WTC11 (cell line): Measurements from ENCODE around the gene SSBP2.

Source experiments
- FOXJ3 ChIP-seq: sonication (generic); formaldehyde crosslinking; IDR thresholded peaks from 2 replicates; pipeline ENCODE4 v1.9.0; 2021; ENCODE audit warnings: missing genetic modification reagents, mild to moderate bottlenecking, borderline replicate concordance
- GABPB1 ChIP-seq: sonication (generic); formaldehyde crosslinking; IDR thresholded peaks from 2 replicates; pipeline ENCODE4 v1.8.1; 2023; ENCODE audit warnings: mild to moderate bottlenecking, missing genetic modification reagents
- JAZF1 ChIP-seq: fragments of 250-450 bp; sonication (Bioruptor Pico); IDR thresholded peaks from 2 replicates; pipeline ENCODE4 v1.9.0; 2021; ENCODE audit warnings: moderate library complexity, mild to moderate bottlenecking, inconsistent platforms
- NR3C1 ChIP-seq: sonication (generic); formaldehyde crosslinking; conservative IDR thresholded peaks from 2 replicates; pipeline ENCODE4 v1.8.1; 2023; ENCODE audit warnings: low read depth, mild to moderate bottlenecking, missing genetic modification reagents
- ZNF138 ChIP-seq: sonication (generic); formaldehyde crosslinking; conservative IDR thresholded peaks from 2 replicates; pipeline ENCODE4 v1.8.1; 2022; ENCODE audit warnings: mild to moderate bottlenecking, moderate library complexity, missing genetic modification reagents
- TF ChIP-seq, protein P1 (sequence below): sonication (generic); formaldehyde crosslinking; IDR thresholded peaks from 2 replicates; pipeline ENCODE4 v1.8.1; 2022; ENCODE audit warnings: low read depth, missing genetic modification reagents, borderline replicate concordance
- TF ChIP-seq, protein P2 (sequence below): fragments of 200-600 bp; IDR thresholded peaks from 2 replicates; pipeline ENCODE4 v1.8.0; 2022; ENCODE audit warnings: antibody characterized with exemption
- TF ChIP-seq, protein P3 (sequence below): sonication (generic); formaldehyde crosslinking; IDR thresholded peaks from 2 replicates; pipeline ENCODE4 v1.8.1; 2022; ENCODE audit warnings: missing genetic modification reagents, borderline replicate concordance
- TF ChIP-seq, protein P4 (sequence below): sonication (generic); formaldehyde crosslinking; IDR thresholded peaks from 2 replicates; pipeline ENCODE4 v1.8.1; 2023; ENCODE audit warnings: mild to moderate bottlenecking, missing genetic modification reagents
- TF ChIP-seq, protein P5 (sequence below): sonication (generic); formaldehyde crosslinking; IDR thresholded peaks from 2 replicates; pipeline ENCODE4 v1.8.1; 2023; ENCODE audit warnings: mild to moderate bottlenecking, missing genetic modification reagents, moderate library complexity
- TF ChIP-seq, protein P6 (sequence below): sonication (generic); formaldehyde crosslinking; conservative IDR thresholded peaks from 2 replicates; pipeline ENCODE4 v1.8.1; 2022; ENCODE audit warnings: mild to moderate bottlenecking, missing genetic modification reagents

DNA sequence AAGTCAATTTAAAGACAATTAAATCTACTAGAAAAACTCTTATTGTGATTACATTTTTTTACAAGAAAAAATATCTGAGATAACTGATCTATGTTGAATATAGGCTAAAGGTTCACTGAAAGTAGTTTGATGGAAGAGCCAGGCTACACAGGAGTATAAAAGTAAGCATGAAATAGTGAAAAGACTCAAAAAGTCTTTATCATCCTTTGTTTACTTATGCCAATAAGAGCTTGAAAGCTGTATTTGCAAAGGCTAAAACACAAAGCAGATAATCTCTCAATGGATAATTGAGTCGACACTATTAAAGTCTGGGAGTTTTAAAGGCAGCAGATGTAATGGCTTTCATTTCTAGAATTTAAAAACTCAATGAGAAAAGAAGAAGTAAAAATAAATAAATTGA lies 42.0 kb downstream of the SSBP2 start:
- TF ChIP-seq, protein P1, sequence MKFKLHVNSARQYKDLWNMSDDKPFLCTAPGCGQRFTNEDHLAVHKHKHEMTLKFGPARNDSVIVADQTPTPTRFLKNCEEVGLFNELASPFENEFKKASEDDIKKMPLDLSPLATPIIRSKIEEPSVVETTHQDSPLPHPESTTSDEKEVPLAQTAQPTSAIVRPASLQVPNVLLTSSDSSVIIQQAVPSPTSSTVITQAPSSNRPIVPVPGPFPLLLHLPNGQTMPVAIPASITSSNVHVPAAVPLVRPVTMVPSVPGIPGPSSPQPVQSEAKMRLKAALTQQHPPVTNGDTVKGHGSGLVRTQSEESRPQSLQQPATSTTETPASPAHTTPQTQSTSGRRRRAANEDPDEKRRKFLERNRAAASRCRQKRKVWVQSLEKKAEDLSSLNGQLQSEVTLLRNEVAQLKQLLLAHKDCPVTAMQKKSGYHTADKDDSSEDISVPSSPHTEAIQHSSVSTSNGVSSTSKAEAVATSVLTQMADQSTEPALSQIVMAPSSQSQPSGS (CRISPR knock-in tag) = no peak
- TF ChIP-seq, protein P2, sequence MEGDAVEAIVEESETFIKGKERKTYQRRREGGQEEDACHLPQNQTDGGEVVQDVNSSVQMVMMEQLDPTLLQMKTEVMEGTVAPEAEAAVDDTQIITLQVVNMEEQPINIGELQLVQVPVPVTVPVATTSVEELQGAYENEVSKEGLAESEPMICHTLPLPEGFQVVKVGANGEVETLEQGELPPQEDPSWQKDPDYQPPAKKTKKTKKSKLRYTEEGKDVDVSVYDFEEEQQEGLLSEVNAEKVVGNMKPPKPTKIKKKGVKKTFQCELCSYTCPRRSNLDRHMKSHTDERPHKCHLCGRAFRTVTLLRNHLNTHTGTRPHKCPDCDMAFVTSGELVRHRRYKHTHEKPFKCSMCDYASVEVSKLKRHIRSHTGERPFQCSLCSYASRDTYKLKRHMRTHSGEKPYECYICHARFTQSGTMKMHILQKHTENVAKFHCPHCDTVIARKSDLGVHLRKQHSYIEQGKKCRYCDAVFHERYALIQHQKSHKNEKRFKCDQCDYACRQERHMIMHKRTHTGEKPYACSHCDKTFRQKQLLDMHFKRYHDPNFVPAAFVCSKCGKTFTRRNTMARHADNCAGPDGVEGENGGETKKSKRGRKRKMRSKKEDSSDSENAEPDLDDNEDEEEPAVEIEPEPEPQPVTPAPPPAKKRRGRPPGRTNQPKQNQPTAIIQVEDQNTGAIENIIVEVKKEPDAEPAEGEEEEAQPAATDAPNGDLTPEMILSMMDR = no peak
- TF ChIP-seq GABPB1 (CRISPR knock-in tag) (no peak), JAZF1 (no peak), ZNF138 (no peak), NR3C1 (CRISPR knock-in tag) (no peak), FOXJ3 (CRISPR knock-in tag) (no peak)
- TF ChIP-seq, protein P3, sequence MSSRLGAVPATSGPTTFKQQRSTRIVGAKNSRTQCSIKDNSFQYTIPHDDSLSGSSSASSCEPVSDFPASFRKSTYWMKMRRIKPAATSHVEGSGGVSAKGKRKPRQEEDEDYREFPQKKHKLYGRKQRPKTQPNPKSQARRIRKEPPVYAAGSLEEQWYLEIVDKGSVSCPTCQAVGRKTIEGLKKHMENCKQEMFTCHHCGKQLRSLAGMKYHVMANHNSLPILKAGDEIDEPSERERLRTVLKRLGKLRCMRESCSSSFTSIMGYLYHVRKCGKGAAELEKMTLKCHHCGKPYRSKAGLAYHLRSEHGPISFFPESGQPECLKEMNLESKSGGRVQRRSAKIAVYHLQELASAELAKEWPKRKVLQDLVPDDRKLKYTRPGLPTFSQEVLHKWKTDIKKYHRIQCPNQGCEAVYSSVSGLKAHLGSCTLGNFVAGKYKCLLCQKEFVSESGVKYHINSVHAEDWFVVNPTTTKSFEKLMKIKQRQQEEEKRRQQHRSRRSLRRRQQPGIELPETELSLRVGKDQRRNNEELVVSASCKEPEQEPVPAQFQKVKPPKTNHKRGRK (CRISPR knock-in tag) = no peak
- TF ChIP-seq, protein P4, sequence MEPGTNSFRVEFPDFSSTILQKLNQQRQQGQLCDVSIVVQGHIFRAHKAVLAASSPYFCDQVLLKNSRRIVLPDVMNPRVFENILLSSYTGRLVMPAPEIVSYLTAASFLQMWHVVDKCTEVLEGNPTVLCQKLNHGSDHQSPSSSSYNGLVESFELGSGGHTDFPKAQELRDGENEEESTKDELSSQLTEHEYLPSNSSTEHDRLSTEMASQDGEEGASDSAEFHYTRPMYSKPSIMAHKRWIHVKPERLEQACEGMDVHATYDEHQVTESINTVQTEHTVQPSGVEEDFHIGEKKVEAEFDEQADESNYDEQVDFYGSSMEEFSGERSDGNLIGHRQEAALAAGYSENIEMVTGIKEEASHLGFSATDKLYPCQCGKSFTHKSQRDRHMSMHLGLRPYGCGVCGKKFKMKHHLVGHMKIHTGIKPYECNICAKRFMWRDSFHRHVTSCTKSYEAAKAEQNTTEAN (CRISPR knock-in tag) = no peak
- TF ChIP-seq, protein P5, sequence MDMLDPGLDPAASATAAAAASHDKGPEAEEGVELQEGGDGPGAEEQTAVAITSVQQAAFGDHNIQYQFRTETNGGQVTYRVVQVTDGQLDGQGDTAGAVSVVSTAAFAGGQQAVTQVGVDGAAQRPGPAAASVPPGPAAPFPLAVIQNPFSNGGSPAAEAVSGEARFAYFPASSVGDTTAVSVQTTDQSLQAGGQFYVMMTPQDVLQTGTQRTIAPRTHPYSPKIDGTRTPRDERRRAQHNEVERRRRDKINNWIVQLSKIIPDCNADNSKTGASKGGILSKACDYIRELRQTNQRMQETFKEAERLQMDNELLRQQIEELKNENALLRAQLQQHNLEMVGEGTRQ = no peak
- TF ChIP-seq, protein P6, sequence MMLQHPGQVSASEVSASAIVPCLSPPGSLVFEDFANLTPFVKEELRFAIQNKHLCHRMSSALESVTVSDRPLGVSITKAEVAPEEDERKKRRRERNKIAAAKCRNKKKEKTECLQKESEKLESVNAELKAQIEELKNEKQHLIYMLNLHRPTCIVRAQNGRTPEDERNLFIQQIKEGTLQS (CRISPR knock-in tag) = no peak
